GM06990 (cell line): ENCODE results near the gene SARS1.

Experiments
- DNase-seq: peaks from one replicate; pipeline ENCODE4 v3.0.0-alpha.2; 2011; ENCODE audit not compliant: insufficient read length; ENCODE audit errors: extremely low read depth
- H3K27me3 ChIP-seq: replicated peaks from 2 replicates; pipeline ENCODE4 v1.6.0; 2011; ENCODE audit warnings: low read length; ENCODE audit not compliant: control insufficient read depth, insufficient read depth
- H3K36me3 ChIP-seq: 2 replicates; pipeline ENCODE4 v1.5.1; 2011; ENCODE audit warnings: low read length; ENCODE audit not compliant: control insufficient read depth, insufficient read depth
- H3K4me3 ChIP-seq: replicated peaks from 2 replicates; pipeline ENCODE4 v1.5.1; 2011; ENCODE audit warnings: low read depth, mild to moderate bottlenecking, control low read depth, low read length
- TF ChIP-seq, protein P1 (sequence below): IDR thresholded peaks from 2 replicates; pipeline ENCODE4 v1.5.1; 2011; ENCODE audit warnings: low read length, control low read depth, mild to moderate bottlenecking, inconsistent platforms; ENCODE audit not compliant: insufficient read depth, poor library complexity, severe bottlenecking

Gene SARS1

DNA sequence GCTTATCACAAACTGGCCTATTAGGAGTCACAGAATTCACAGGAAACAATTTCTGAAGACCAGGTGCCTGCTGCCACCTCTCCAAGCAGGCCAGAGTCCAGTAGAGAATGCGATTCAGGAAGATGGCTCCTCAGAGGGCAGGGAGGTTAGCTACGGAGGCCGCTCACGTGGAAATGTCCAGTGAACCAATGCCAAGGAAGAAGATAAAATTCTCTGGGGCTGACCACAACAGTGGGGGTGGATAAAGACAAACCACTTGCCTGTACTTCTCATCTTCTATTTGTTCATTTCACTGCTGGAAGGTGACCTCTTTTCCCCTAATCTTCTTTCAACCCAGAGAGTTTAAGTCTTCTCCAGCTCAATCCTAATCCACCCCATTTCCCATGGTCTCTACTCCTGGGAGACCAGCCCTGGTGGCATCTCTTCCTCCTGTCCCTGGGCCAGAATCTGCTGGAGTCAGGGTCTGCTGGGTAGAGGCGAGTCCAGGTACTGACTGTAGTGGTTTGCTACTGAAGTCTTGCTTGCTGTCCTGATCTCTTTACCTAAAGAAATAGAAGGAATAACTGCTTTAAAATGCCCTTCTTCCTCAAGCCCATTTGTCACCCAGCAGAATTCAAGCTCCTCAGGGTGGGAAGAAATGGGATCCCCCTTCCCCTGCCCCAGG, 66.0 kb downstream of the SARS1 start:
- TF ChIP-seq, protein P1, sequence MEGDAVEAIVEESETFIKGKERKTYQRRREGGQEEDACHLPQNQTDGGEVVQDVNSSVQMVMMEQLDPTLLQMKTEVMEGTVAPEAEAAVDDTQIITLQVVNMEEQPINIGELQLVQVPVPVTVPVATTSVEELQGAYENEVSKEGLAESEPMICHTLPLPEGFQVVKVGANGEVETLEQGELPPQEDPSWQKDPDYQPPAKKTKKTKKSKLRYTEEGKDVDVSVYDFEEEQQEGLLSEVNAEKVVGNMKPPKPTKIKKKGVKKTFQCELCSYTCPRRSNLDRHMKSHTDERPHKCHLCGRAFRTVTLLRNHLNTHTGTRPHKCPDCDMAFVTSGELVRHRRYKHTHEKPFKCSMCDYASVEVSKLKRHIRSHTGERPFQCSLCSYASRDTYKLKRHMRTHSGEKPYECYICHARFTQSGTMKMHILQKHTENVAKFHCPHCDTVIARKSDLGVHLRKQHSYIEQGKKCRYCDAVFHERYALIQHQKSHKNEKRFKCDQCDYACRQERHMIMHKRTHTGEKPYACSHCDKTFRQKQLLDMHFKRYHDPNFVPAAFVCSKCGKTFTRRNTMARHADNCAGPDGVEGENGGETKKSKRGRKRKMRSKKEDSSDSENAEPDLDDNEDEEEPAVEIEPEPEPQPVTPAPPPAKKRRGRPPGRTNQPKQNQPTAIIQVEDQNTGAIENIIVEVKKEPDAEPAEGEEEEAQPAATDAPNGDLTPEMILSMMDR: no peak
- DNase-seq: no peak
- Histone ChIP-seq H3K27me3 (no peaks in the 10 kb centered on the region), H3K36me3 (no peaks in the 10 kb centered on the region), H3K4me3 (no peak overlapping the region)

DNA sequence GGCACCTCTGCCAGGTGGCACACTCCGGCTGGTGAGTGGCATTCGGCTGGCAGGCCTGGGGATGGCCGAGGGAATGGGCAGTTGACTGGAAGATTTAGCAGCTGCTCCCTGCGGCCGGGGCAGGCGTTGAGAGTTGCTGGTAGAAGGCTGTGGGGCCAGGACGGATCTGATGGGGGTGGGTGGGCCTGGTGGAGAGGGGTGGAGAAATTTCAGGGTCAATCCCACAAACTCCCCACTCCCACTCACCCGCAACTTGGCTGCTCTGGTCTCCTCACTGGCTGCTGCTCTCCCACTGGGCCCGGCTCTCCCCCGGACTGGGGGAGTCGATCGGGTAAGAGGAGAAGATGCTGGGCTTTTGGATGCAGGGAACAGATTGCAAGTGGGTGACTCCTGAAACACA, 67.1 kb downstream of the SARS1 start:
- Histone ChIP-seq H3K27me3 (no peaks in the 10 kb centered on the region), H3K4me3 (no peak overlapping the region), H3K36me3 (no peaks in the 10 kb centered on the region)
- DNase-seq: no peak
- TF ChIP-seq, protein P1: no peak

DNA sequence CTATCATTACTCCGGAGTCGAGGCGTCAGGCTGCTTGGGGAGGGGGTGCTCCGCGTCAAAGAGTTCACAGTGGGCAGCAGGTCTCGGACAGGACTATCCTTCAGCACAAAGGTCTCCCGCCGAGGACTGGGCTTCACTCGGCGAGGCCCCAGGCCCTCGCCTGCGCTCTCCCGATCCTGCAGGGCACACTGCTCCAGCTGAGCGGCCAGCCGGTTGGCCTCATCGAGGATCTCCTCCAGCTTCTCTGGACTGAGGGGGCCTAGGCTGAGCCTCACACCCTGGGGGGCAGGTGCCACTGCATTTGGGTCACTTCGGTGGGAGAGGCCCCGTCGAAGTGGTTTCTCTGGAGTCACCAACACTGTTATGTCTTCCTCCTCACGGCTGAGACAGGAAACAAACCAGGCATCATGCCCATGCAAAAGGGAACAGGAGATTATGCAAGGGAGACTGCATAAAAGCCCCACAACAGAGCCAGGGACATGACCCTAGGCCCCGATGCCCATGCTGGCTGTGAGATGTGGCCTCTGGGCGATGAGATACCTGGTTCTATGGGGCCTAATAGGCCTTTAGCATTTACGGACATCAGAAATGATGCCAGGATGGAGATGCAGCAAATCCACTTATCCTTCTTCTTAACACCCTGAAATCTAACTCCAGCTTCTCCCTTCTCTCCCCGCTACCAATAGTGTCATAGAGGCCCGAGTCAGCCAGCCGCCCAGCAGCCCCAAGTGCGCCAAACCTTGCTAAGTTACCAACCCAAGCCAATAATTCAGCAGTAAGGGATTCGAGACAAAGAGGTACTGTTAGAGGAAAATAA, 68.2 kb downstream of the SARS1 start:
- DNase-seq: no peak
- TF ChIP-seq, protein P1: no peak
- Histone ChIP-seq H3K4me3 (peak overlapping the region; percentile 85), H3K36me3 (no peaks in the 10 kb centered on the region), H3K27me3 (no peaks in the 10 kb centered on the region)

DNA sequence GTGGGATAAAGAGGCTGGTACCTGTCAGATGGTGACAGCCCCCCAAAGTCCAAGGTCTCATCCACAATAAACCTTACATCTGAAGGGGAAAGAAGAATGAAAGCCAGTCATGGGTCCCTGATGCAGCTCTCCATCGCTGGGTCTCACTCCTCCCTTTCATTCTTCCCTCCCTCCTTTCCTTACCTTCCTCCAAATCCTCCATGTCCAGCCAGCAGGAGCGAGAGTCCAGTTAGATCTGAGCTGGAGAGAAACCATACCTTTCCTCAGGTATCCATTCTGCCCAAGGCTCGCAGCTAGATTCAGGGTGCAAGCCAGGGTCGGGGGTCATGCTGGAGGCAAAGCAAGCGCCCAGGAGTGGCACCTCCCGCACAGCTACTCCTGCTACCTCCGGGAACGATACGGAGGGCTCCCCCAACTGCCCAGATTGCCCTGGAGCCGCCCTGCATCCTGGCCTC, 68.8 kb downstream of the SARS1 start:
- no peaks in the 10 kb centered on the region for H3K27me3 ChIP-seq
- peak overlapping the region; percentile 85 for H3K4me3 ChIP-seq
- TF ChIP-seq, protein P1: no peak
- DNase-seq: no peak
- H3K36me3 ChIP-seq: no peaks in the 10 kb centered on the region

DNA sequence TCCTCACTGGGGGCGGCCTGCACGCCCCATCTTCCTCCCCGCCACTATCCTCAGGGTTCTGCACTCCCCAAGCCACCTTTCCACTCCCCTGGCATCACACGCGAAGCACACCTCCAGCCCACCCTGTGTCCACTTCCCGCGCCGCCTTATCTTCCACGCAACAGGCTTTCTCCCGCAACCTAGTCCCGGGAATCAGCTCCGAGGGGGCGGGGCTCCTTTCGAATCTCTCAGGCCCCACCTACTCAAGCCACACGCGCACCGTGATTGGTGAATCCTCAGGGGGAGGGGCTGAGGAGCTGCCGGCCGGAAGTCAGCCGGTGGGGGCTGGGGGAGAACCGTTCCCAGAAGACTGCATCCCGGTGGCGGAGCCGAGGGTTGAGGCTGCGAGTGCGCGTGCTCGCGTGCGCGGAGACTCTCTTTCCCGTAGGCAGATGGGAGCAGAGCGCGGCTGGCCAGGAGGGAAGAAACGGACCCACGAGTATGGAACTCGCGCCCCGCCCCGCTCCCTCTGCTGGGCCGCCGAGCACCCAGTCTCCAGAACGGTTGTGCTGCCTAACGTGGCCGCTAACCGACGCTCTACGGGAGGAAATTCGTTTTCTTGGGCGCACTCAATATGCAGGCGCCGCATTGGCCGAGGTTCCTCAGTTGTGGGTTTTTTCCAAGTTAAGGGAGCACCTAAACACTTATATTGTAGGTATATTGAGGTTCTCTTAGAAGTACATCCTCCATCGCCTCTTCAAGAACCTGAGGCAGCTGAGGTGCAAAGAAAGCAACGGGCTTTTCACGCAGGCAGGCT, 69.4 kb downstream of the SARS1 start, which contains the start of gene PSRC1:
Gene PSRC1 (minus strand): TSS at position 194 of the 796 bp plus-strand sequence.
- Histone ChIP-seq H3K36me3 (no peaks in the 10 kb centered on the region), H3K27me3 (no peaks in the 10 kb centered on the region), H3K4me3 (peak within 1 kb of the TSS; percentile 85)
- TF ChIP-seq, protein P1: peak; percentile 67
- peak; percentile 89 for DNase-seq
